GM04504 (cell line): ENCODE data around the gene HDLBP.

ENCODE experiments used
- DNase-seq: peaks from one replicate; pipeline ENCODE4 v3.0.0-alpha.2; 2012; ENCODE audit warnings: low read depth

HDLBP gene

GRCh38 chr2:241315093-241315878, at the start of gene HDLBP:
Gene HDLBP, minus strand, starts transcription at chr2:241315672. Its CDS starts 48,803 bp downstream, at chr2:241266869.
- DNase-seq, result peak; percentile 97

GRCh38 chr2:241364781-241365180, 49.3 kb upstream of the HDLBP start:
- no peak for DNase-seq

GRCh38 chr2:241363426-241363825, 48.0 kb upstream of the HDLBP start:
- no peak for DNase-seq

GRCh38 chr2:241359481-241360045, 44.1 kb upstream of the HDLBP start:
- no peak for DNase-seq

GRCh38 chr2:241358470-241358869, 43.0 kb upstream of the HDLBP start:
- no peak for DNase-seq

GRCh38 chr2:241357531-241357930, 42.1 kb upstream of the HDLBP start:
- DNase-seq, result no peak

GRCh38 chr2:241356871-241357260, 41.4 kb upstream of the HDLBP start:
- DNase-seq, result no peak

- peak; percentile 97 for DNase-seq
Observed at GRCh38 chr2:241355983-241356870, 40.8 kb upstream of the HDLBP start, which contains the start of gene FARP2. Gene FARP2, plus strand, starts transcription at chr2:241356285. Its CDS starts 16,823 bp downstream, at chr2:241373108.

- no peak for DNase-seq
Observed at GRCh38 chr2:241354668-241355658, 39.5 kb upstream of the HDLBP start.

- no peak for DNase-seq
Observed at GRCh38 chr2:241352227-241352626, 36.8 kb upstream of the HDLBP start.

- DNase-seq, result no peak
Observed at GRCh38 chr2:241351640-241352031, 36.2 kb upstream of the HDLBP start.

- no peak for DNase-seq
Observed at GRCh38 chr2:241350878-241351639, 35.6 kb upstream of the HDLBP start.

- no peak for DNase-seq
Observed at GRCh38 chr2:241350530-241350877, 35.0 kb upstream of the HDLBP start.

- no peak for DNase-seq
Observed at GRCh38 chr2:241349941-241350340, 34.5 kb upstream of the HDLBP start.

- no peak for DNase-seq
Observed at GRCh38 chr2:241344925-241345651, 29.6 kb upstream of the HDLBP start.

GRCh38 chr2:241340631-241341163, 25.2 kb upstream of the HDLBP start:
- DNase-seq, result no peak

- DNase-seq, result no peak
Observed at GRCh38 chr2:241339839-241340630, 24.6 kb upstream of the HDLBP start.

GRCh38 chr2:241334813-241335212, 19.3 kb upstream of the HDLBP start:
- no peak for DNase-seq

- DNase-seq, result no peak
Observed at GRCh38 chr2:241330616-241330981, 15.1 kb upstream of the HDLBP start.
